IgD-negative memory B cell (primary cell): ENCODE results near the gene SYT7. TPM values are rescaled to one million over a fixed set of nuclear protein-coding genes. Genes with fewer than 3 reads are reported as not detected.

Source experiments
- H3K27ac Mint-ChIP-seq, 3 donors: one replicate each; pipeline ENCODE4 v1.8.0; 2020 to 2022; ENCODE audit warnings: mild to moderate bottlenecking in 3 of 3, mixed read lengths in 3 of 3, moderate library complexity in 1 of 3
- H3K27me3 Mint-ChIP-seq: one replicate; pipeline ENCODE4 v1.8.0; 2021; ENCODE audit warnings: mixed read lengths
- H3K36me3 Mint-ChIP-seq: one replicate; pipeline ENCODE4 v1.8.0; 2020; ENCODE audit warnings: mild to moderate bottlenecking, mixed read lengths
- H3K4me1 Mint-ChIP-seq, 3 donors: one replicate each; pipeline ENCODE4 v1.8.0; 2020 to 2022; ENCODE audit warnings: mixed read lengths in 3 of 3, mild to moderate bottlenecking in 1 of 3
- H3K4me3 Mint-ChIP-seq, 4 donors: one replicate each; pipeline ENCODE4 v1.8.0; 2020 to 2022; ENCODE audit warnings: mild to moderate bottlenecking in 4 of 4, mixed read lengths in 4 of 4, moderate library complexity in 3 of 4
- H3K9me3 Mint-ChIP-seq, 3 donors: one replicate each; pipeline ENCODE4 v1.8.0; 2020 to 2021; ENCODE audit warnings: mixed read lengths in 3 of 3, mild to moderate bottlenecking in 1 of 3
- polyA plus RNA-seq: library from polyadenylated mRNA; unstranded; fragments of 300-500 nt; fragmentation: Illumina TruSeq; gene quantifications from one replicate; pipeline ENCODE4 v1.2.3, GENCODE V29; 2021

The SYT7 gene
- polyA plus RNA-seq, 1 donor from 2014 or later, result not detected

- H3K27ac Mint-ChIP-seq, result no peak overlapping the region
- H3K9me3 Mint-ChIP-seq, result no peaks in the 10 kb centered on the region
- peaks cover 56% of the 10 kb centered on the region for H3K27me3 Mint-ChIP-seq
- H3K4me3 Mint-ChIP-seq, result no peak overlapping the region
- H3K4me1 Mint-ChIP-seq, result peaks cover 0 to 6% (median 3%) of the 10 kb centered on the region in 3 donors
- peaks cover 2% of the 10 kb centered on the region for H3K36me3 Mint-ChIP-seq
Measured at GRCh38 chr11:61555978-61556377, 24.9 kb downstream of the SYT7 start.

- peaks cover 56% of the 10 kb centered on the region for H3K27me3 Mint-ChIP-seq
- H3K4me1 Mint-ChIP-seq, result peaks cover 0 to 9% (median 3%) of the 10 kb centered on the region in 3 donors
Measured at GRCh38 chr11:61555051-61555969, 25.6 kb downstream of the SYT7 start.

GRCh38 chr11:61554172-61554988, 26.5 kb downstream of the SYT7 start:
- H3K4me1 Mint-ChIP-seq, result peaks cover 0 to 9% (median 3%) of the 10 kb centered on the region in 3 donors
- no peaks in the 10 kb centered on the region for H3K9me3 Mint-ChIP-seq
- no peak overlapping the region for H3K4me3 Mint-ChIP-seq
- H3K36me3 Mint-ChIP-seq, result peaks cover 2% of the 10 kb centered on the region
- H3K27ac Mint-ChIP-seq, result no peak overlapping the region
- peaks cover 54% of the 10 kb centered on the region for H3K27me3 Mint-ChIP-seq

More at GRCh38 chr11:61555051-61555969, 25.6 kb downstream of the SYT7 start:
- Mint-ChIP-seq H3K27ac (no peak overlapping the region), H3K4me3 (no peak overlapping the region), H3K36me3 (peaks cover 2% of the 10 kb centered on the region), H3K9me3 (no peaks in the 10 kb centered on the region)

GRCh38 chr11:61553373-61554171, 27.3 kb downstream of the SYT7 start:
- peaks cover 0 to 9% (median 3%) of the 10 kb centered on the region in 3 donors for H3K4me1 Mint-ChIP-seq
- no peaks in the 10 kb centered on the region for H3K9me3 Mint-ChIP-seq
- H3K36me3 Mint-ChIP-seq, result peaks cover 2% of the 10 kb centered on the region
- no peak overlapping the region for H3K27ac Mint-ChIP-seq
- H3K27me3 Mint-ChIP-seq, result peaks cover 49% of the 10 kb centered on the region
- no peak overlapping the region for H3K4me3 Mint-ChIP-seq

GRCh38 chr11:61552108-61552635, 28.7 kb downstream of the SYT7 start:
- Mint-ChIP-seq H3K4me3 (no peak overlapping the region), H3K4me1 (peaks cover 0 to 9% (median 4%) of the 10 kb centered on the region in 3 donors), H3K9me3 (no peaks in the 10 kb centered on the region), H3K27me3 (peaks cover 41% of the 10 kb centered on the region), H3K36me3 (peaks cover 2% of the 10 kb centered on the region), H3K27ac (peak overlapping the region in 1 of 3 donors; percentile 26)

- Mint-ChIP-seq H3K36me3 (peaks cover 2% of the 10 kb centered on the region), H3K27ac (no peak overlapping the region), H3K4me3 (no peak overlapping the region), H3K27me3 (peaks cover 35% of the 10 kb centered on the region), H3K9me3 (no peaks in the 10 kb centered on the region), H3K4me1 (peaks cover 0 to 8% (median 4%) of the 10 kb centered on the region in 3 donors)
Measured at GRCh38 chr11:61551634-61552033, 29.2 kb downstream of the SYT7 start.

- Mint-ChIP-seq H3K36me3 (peaks cover 2% of the 10 kb centered on the region), H3K9me3 (no peaks in the 10 kb centered on the region), H3K27me3 (peaks cover 30% of the 10 kb centered on the region), H3K4me1 (peaks cover 0 to 8% (median 4%) of the 10 kb centered on the region in 3 donors), H3K27ac (no peak overlapping the region), H3K4me3 (peak overlapping the region in 1 of 4 donors; percentile 32)
Measured at GRCh38 chr11:61550665-61551227, 30.1 kb downstream of the SYT7 start.

- Mint-ChIP-seq H3K36me3 (peaks cover 3% of the 10 kb centered on the region), H3K27ac (no peak overlapping the region), H3K9me3 (no peaks in the 10 kb centered on the region), H3K4me1 (peaks cover 0 to 8% (median 4%) of the 10 kb centered on the region in 3 donors), H3K27me3 (peaks cover 32% of the 10 kb centered on the region), H3K4me3 (no peak overlapping the region)
Measured at GRCh38 chr11:61549662-61550568, 31.0 kb downstream of the SYT7 start.

- Mint-ChIP-seq H3K36me3 (peaks cover 1% of the 10 kb centered on the region), H3K27ac (no peak overlapping the region), H3K4me1 (peaks cover 0 to 5% (median 4%) of the 10 kb centered on the region in 3 donors), H3K4me3 (no peak overlapping the region), H3K27me3 (peaks cover 25% of the 10 kb centered on the region), H3K9me3 (no peaks in the 10 kb centered on the region)
Measured at GRCh38 chr11:61549177-61549576, 31.7 kb downstream of the SYT7 start.

- peaks cover 1% of the 10 kb centered on the region for H3K36me3 Mint-ChIP-seq
- H3K9me3 Mint-ChIP-seq, result no peaks in the 10 kb centered on the region
- H3K4me3 Mint-ChIP-seq, result no peak overlapping the region
- peaks cover 0 to 5% (median 1%) of the 10 kb centered on the region in 3 donors for H3K4me1 Mint-ChIP-seq
- H3K27me3 Mint-ChIP-seq, result peaks cover 8% of the 10 kb centered on the region
- H3K27ac Mint-ChIP-seq, result no peak overlapping the region
Measured at GRCh38 chr11:61547246-61547645, 33.6 kb downstream of the SYT7 start.

- Mint-ChIP-seq H3K36me3 (peaks cover 1% of the 10 kb centered on the region), H3K27ac (no peak overlapping the region), H3K27me3 (peaks cover 8% of the 10 kb centered on the region), H3K4me3 (no peak overlapping the region), H3K9me3 (no peaks in the 10 kb centered on the region), H3K4me1 (peaks cover 0 to 5% (median 3%) of the 10 kb centered on the region in 3 donors)
Measured at GRCh38 chr11:61546663-61547062, 34.2 kb downstream of the SYT7 start.

GRCh38 chr11:61545921-61546320, 35.0 kb downstream of the SYT7 start:
- Mint-ChIP-seq H3K27me3 (peaks cover 10% of the 10 kb centered on the region), H3K9me3 (no peaks in the 10 kb centered on the region), H3K36me3 (peaks cover 1% of the 10 kb centered on the region), H3K4me1 (peaks cover 0 to 7% (median 5%) of the 10 kb centered on the region in 3 donors), H3K4me3 (no peak overlapping the region), H3K27ac (no peak overlapping the region)

- Mint-ChIP-seq H3K4me3 (no peak overlapping the region), H3K27me3 (peaks cover 10% of the 10 kb centered on the region), H3K36me3 (peaks cover 1% of the 10 kb centered on the region), H3K27ac (no peak overlapping the region), H3K9me3 (no peaks in the 10 kb centered on the region), H3K4me1 (peaks cover 0 to 7% (median 2%) of the 10 kb centered on the region in 3 donors)
Measured at GRCh38 chr11:61545341-61545740, 35.5 kb downstream of the SYT7 start.
